HT-29 (cell line): ENCODE results near the gene CTXN2. TPM values are rescaled to one million over a fixed set of nuclear protein-coding genes. Genes with fewer than 3 reads are reported as not detected.

Experiments used
- DNase-seq: peaks from one replicate; pipeline ENCODE4 v3.0.0-alpha.2; 2015; ENCODE audit warnings: low spot score
- total RNA-seq: library from RNA; depleted of rRNA; stranded (reverse); fragments of >200 nt; shearing (Covaris generic); gene quantifications from 2 replicates; pipeline ENCODE4 v1.2.3, GENCODE V29; 2014; rRNA removed

Gene CTXN2
- total RNA-seq, 1 experiment from 2014 or later, result not detected

- DNase-seq, result no peak
Measured at GRCh38 chr15:48221885-48222284, 30.4 kb downstream of the CTXN2 start.

- no peak for DNase-seq
Measured at GRCh38 chr15:48222627-48223026, 31.2 kb downstream of the CTXN2 start.

GRCh38 chr15:48225771-48226170 is 34.3 kb downstream of the CTXN2 start:
- no peak for DNase-seq

- no peak for DNase-seq
Measured at GRCh38 chr15:48230498-48230897, 39.0 kb downstream of the CTXN2 start.

GRCh38 chr15:48233246-48233645 is 41.8 kb downstream of the CTXN2 start:
- no peak for DNase-seq

GRCh38 chr15:48239334-48239733 is 47.9 kb downstream of the CTXN2 start:
- DNase-seq, result no peak

- no peak for DNase-seq
Measured at GRCh38 chr15:48242015-48242414, 50.5 kb downstream of the CTXN2 start.

GRCh38 chr15:48242535-48242934 is 51.1 kb downstream of the CTXN2 start:
- DNase-seq, result no peak

- DNase-seq, result no peak
Measured at GRCh38 chr15:48244921-48245320, 53.5 kb downstream of the CTXN2 start.

GRCh38 chr15:48248414-48248813 is 56.9 kb downstream of the CTXN2 start:
- DNase-seq, result no peak

- DNase-seq, result peak; percentile 67
Measured at GRCh38 chr15:48250640-48251076, 59.2 kb downstream of the CTXN2 start.

- DNase-seq, result no peak
Measured at GRCh38 chr15:48253172-48253571, 61.7 kb downstream of the CTXN2 start.

Other genes starting within 250 kb of the CTXN2 start
- gene SLC24A5, start 70.7 kb upstream of the CTXN2 start, total RNA-seq, result not detected in 2 replicates
- 17.9 and 20.5 TPM in 2 replicates for gene MYEF2, start 13.4 kb upstream of the CTXN2 start, total RNA-seq
- gene SLC12A1, start 14.6 kb downstream of the CTXN2 start, total RNA-seq, result not detected in 2 replicates
- gene DUT, start 139.8 kb downstream of the CTXN2 start, total RNA-seq, result 53.0 and 57.1 TPM in 2 replicates